ENCODE data around the gene POU1F1. TPM values are rescaled to one million over a fixed set of nuclear protein-coding genes. Genes with fewer than 3 reads are reported as not detected.

POU1F1 gene
- polyA plus RNA-seq, 6 donors from 2014 or later: not detected

DNA sequence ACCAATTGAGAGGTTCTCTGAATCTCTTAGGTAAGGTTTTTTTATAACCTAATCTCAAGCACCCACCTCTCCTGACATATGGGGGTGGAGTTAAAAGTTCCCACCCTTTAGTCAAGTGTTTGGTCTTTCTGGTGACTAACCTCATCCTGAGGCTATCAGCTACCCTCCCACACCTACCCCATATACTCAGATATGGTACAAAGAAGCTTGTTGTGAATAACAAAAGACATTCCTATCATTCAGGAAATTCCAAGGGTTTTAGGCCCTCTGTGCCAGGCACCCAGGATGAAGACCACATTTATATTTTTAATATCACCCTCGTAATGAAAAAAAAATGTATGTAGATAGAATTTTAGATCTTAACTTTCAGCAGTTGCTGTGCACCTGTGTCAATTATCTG, 40.3 kb downstream of the POU1F1 start:
- H3K27me3 Mint-ChIP-seq: no peaks in the 10 kb centered on the region
- H3K4me3 Mint-ChIP-seq: no peak overlapping the region

DNA sequence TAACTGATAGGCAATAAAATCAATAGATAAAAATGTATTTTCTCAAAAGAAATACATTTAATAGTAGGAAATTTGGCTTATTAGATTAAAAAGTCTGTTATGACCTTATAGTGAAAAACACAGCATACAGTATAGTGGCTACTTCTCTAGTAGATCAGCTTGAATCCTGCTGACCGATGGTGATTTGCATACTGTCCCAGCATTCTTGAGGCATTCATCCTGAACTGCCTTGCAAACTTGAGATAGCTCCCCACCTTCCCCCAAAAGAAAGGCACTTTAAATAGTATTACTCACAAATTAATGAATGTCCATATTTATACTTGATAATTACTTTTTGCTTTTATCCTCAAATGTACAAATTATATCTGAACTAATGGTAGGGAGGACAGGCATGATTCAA, 42.6 kb downstream of the POU1F1 start:
- H3K4me3 Mint-ChIP-seq: no peak overlapping the region

More for the DNA sequence above, 40.3 kb downstream of the POU1F1 start:
- ATAC-seq (ENCODE audit: low read depth in 2 of 2): no peak
- Mint-ChIP-seq H3K27ac (no peak overlapping the region), H3K4me1 (peaks cover 25 to 34% (median 32%) of the 10 kb centered on the region in 3 donors), H3K36me3 (peaks cover 0 to 7% of the 10 kb centered on the region in 2 donors), H3K9me3 (no peaks in the 10 kb centered on the region)
- DNase-seq: no peak

DNA sequence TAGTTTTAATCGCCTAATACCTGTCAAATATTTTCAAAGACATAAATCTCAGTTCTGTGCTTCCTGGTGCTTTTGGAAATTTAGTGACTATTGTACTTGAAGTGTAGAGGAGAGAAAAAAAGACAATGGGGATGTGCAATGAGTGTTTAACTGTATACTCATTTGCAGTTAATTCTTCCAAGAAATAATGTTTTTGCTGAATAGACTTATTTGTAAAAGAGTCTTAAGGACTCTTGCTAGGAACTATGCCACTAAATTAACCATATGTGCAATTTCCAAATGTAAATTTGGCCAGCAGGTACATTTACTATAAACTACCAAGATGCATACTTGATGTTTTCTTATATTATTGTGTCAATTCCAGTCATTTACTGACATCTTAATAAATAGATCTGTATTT, 47.3 kb downstream of the POU1F1 start:
- DNase-seq: no peak
- Mint-ChIP-seq H3K9me3 (no peaks in the 10 kb centered on the region), H3K4me3 (peak overlapping the region in 7 of 8 donors; percentile 17 to 100 (median 99)), H3K4me1 (peaks cover 37 to 62% (median 56%) of the 10 kb centered on the region in 3 donors), H3K27me3 (peaks cover 0 to 8% (median 5%) of the 10 kb centered on the region in 3 donors), H3K27ac (peak overlapping the region in 5 of 6 donors; percentile 22 to 100 (median 52)), H3K36me3 (peaks cover 0 to 15% of the 10 kb centered on the region in 2 donors)
- ATAC-seq (ENCODE audit: low read depth in 2 of 2): no peak

More for the DNA sequence above, 42.6 kb downstream of the POU1F1 start:
- Mint-ChIP-seq H3K4me1 (peaks cover 33 to 52% (median 47%) of the 10 kb centered on the region in 3 donors), H3K27me3 (no peaks in the 10 kb centered on the region), H3K36me3 (peaks cover 0 to 7% of the 10 kb centered on the region in 2 donors), H3K27ac (no peak overlapping the region), H3K9me3 (no peaks in the 10 kb centered on the region)
- DNase-seq (no peak), ATAC-seq (ENCODE audit: low read depth in 2 of 2) (no peak)

DNA sequence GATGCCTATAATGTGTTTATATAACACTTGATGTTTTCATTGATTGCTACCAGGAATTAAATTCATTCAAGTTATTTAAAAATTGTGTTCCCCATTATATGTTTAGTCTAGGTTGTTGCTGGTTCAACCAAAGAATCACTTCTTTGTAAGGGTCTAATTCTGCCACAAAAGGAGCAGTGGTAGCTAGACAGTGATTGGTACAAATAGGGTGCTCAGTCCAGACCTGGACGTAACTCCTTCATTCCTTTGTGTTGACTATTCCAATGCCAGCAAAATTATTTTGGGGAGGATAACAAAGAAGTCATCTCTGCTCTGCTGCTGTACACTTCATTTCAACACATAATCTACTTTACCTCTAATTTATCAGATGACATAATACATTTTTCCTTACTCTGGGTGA, 48.1 kb downstream of the POU1F1 start:
- peak overlapping the region; percentile 99 to 100 (median 100) for H3K27ac Mint-ChIP-seq
- ATAC-seq (ENCODE audit: low read depth in 2 of 2) (no peak), DNase-seq (no peak)
- no peaks in the 10 kb centered on the region for H3K9me3 Mint-ChIP-seq
- H3K36me3 Mint-ChIP-seq: peaks cover 0 to 15% of the 10 kb centered on the region in 2 donors
- peaks cover 34 to 56% (median 53%) of the 10 kb centered on the region in 3 donors for H3K4me1 Mint-ChIP-seq
- H3K27me3 Mint-ChIP-seq: peaks cover 0 to 10% (median 7%) of the 10 kb centered on the region in 3 donors
- peak overlapping the region; percentile 39 to 100 (median 100) for H3K4me3 Mint-ChIP-seq

DNA sequence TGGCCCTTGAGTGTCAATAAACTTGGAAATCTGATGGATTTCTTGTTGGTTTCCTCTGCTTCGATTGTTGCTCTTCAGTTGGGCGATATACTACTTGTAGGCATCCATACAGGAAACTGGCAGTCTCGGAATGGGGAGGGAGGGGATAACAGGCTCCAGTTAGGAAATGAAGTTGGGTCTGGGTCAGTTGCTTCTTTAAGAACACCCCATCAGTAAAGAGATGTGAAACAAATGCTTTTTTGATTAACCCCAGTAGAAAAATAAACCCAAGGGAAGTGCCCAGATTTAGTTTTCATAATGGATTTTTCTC, 48.6 kb downstream of the POU1F1 start:
- H3K27ac Mint-ChIP-seq: peak overlapping the region; percentile 99 to 100 (median 100)
- H3K4me1 Mint-ChIP-seq: peaks cover 29 to 52% (median 48%) of the 10 kb centered on the region in 3 donors
- H3K9me3 Mint-ChIP-seq: peaks cover 0 to 4% (median 3%) of the 10 kb centered on the region in 7 donors

DNA sequence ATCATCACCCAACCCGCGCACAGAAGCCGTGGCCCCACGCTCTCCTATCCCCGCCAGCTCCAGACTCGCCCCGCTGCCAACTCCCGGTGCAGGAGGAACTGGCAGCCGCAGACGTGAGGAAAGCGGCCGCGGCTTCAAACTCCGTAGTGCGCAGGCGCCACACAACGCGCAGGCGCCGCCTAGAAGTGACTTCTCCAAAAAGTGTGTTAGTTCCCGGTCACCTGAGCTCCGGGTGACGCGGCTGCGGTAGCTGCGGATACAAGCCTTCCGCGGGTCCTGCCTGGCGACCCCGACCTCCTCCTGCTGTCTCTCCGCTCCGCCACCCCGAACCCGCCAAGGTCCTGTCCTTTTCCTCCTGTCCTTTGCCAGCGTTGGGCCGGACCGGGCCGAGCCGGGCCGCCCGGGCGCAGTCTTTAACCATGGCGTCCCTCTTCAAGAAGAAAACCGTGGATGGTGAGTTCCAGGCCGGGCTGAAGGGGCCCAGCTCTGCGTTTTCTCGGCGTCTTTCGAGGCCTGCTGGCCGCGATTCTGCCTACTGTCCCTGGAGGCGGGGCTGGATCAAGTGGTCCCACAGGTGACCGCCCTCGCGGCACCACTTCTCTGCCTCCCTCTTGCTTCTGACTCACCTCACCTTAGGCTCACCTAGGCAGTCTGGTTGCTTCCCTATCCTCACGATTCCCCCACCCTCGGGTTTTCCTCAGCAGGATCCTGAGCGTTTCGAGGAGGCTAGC, 49.1 kb downstream of the POU1F1 start, which contains the start of gene CHMP2B:
Gene CHMP2B, plus strand, starts transcription at position 206 of the 731 bp plus-strand sequence. Its CDS starts 214 bp downstream, at position 420.
- H3K27ac Mint-ChIP-seq: peak within 1 kb of the TSS; percentile 99 to 100 (median 100)
- peak; percentile 92 for DNase-seq
- peak; percentile 85 to 89 for ATAC-seq (ENCODE audit: low read depth in 2 of 2)
- peaks cover 0 to 15% of the 10 kb centered on the region in 2 donors for H3K36me3 Mint-ChIP-seq
- peaks cover 29 to 52% (median 42%) of the 10 kb centered on the region in 3 donors for H3K4me1 Mint-ChIP-seq
- H3K27me3 Mint-ChIP-seq: peaks cover 5 to 19% (median 15%) of the 10 kb centered on the region in 3 donors
- H3K4me3 Mint-ChIP-seq: peak within 1 kb of the TSS; percentile 99 to 100 (median 100)
- H3K9me3 Mint-ChIP-seq: peaks cover 0 to 6% (median 4%) of the 10 kb centered on the region in 7 donors

More for the DNA sequence above, 48.6 kb downstream of the POU1F1 start:
- DNase-seq (no peak), ATAC-seq (ENCODE audit: low read depth in 2 of 2) (no peak)
- peaks cover 3 to 14% (median 12%) of the 10 kb centered on the region in 3 donors for H3K27me3 Mint-ChIP-seq
- H3K36me3 Mint-ChIP-seq: peaks cover 0 to 15% of the 10 kb centered on the region in 2 donors
- peak overlapping the region; percentile 99 to 100 (median 100) for H3K4me3 Mint-ChIP-seq

DNA sequence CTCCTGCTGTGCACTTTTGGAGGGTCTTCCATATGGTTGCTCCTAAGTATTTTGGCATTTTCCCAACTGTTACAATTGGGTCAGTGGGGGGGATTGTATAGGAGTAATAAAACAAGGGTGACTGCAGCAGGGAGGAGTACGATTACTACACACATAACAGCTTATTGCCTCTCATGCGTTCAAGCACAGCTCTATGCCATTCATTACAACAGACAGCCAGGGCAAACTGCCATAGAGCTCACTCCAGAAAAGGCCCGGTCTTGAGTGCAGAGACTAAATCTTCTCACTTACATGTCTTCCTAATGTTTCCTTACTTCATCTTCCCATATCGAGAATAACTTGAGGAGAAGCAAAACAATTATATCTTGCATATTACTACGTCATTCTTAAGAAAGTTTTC, 50.7 kb downstream of the POU1F1 start:
- Mint-ChIP-seq H3K27ac (peak overlapping the region in 4 of 6 donors; percentile 5 to 99 (median 72)), H3K36me3 (peaks cover 0 to 8% of the 10 kb centered on the region in 2 donors), H3K4me3 (peak overlapping the region in 6 of 8 donors; percentile 41 to 100 (median 81)), H3K4me1 (peaks cover 17 to 43% (median 30%) of the 10 kb centered on the region in 3 donors), H3K9me3 (peaks cover 0 to 6% (median 4%) of the 10 kb centered on the region in 7 donors), H3K27me3 (peaks cover 8 to 28% (median 15%) of the 10 kb centered on the region in 3 donors)
- no peak for ATAC-seq (ENCODE audit: low read depth in 2 of 2)
- DNase-seq: no peak

DNA sequence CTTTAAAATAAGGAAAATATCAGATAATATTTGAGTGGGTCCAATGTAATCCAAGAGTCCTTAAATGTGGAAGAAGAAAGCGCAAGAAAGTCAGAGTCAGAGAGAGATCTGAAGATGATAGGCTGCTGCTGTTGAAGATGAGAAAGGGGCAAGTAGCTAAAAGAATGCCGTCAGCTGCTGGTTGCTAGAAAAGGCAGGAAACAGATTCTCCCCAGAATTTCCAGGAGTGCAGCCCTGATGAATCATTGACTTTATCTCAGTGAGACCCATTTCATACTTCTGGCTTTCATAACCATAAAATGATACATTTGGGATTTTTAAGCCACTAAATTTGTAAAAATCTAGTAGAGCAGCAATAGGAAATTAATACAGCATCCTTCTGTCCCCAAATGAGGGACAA, 56.8 kb downstream of the POU1F1 start:
- ATAC-seq (ENCODE audit: low read depth in 2 of 2) (no peak), DNase-seq (no peak)
- Mint-ChIP-seq H3K36me3 (no peaks in the 10 kb centered on the region), H3K4me1 (no peaks in the 10 kb centered on the region), H3K9me3 (peaks cover 0 to 6% (median 4%) of the 10 kb centered on the region in 7 donors), H3K27me3 (peaks cover 36 to 57% (median 48%) of the 10 kb centered on the region in 3 donors), H3K4me3 (no peak overlapping the region), H3K27ac (no peak overlapping the region)

DNA sequence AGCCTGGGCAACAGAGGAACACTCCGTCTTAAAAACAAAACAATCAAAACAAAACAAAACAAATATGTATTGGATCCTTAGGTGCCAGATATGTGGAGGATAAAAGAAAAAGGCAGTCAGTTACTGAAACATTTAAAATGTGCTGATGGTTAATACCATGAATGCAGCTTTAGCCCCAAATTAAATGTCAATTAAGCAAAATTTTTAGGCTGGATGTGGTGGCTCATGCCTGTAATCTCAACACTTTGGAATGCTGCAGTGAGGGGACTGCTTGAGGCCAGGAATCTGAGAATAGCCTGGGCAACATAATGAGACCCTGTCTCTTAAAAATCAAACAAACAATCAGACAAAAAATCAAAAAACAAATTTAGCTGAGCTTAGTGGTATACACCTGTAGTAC, 57.8 kb downstream of the POU1F1 start:
- H3K27me3 Mint-ChIP-seq: peaks cover 42 to 52% (median 44%) of the 10 kb centered on the region in 3 donors
- DNase-seq: no peak
- H3K4me1 Mint-ChIP-seq: no peaks in the 10 kb centered on the region
- no peaks in the 10 kb centered on the region for H3K36me3 Mint-ChIP-seq
- H3K27ac Mint-ChIP-seq: no peak overlapping the region
- H3K4me3 Mint-ChIP-seq: peak overlapping the region in 1 of 8 donors; percentile 69
- peaks cover 0 to 6% (median 4%) of the 10 kb centered on the region in 7 donors for H3K9me3 Mint-ChIP-seq
- ATAC-seq (ENCODE audit: low read depth in 2 of 2): no peak

Other genes starting within 250 kb of the POU1F1 start
- 10 to 100 TPM; 50.3 to 87.0 (median 69.8) TPM for gene CHMP2B, start 49.3 kb downstream of the POU1F1 start, polyA plus RNA-seq (ENCODE audit: low read depth in 6 of 6)